H1 (cell line): ENCODE results near the gene NRXN3. TPM values are rescaled to one million over a fixed set of nuclear protein-coding genes. Genes with fewer than 3 reads are reported as not detected.

Source experiments
- CTCF ChIA-PET: fragments of 300-600 bp; sonication (Branson Sonifier 250); formaldehyde crosslinking; loops from one replicate; lab custom pipeline; 2021; ENCODE audit not compliant: partially characterized antibody; lab: Charles Lee
- POLR2A ChIA-PET: fragments of 300-600 bp; sonication (Branson Sonifier 250); formaldehyde crosslinking; loops from one replicate; lab custom pipeline; 2021; ENCODE audit warnings: inconsistent platforms; ENCODE audit not compliant: partially characterized antibody; lab: Charles Lee
- DNase-seq, 2 experiments: peaks; one replicate each; pipeline versions ENCODE4 v3.0.0 to v3.0.0-alpha.2; 2010 to 2022; ENCODE audit warnings: low spot score in 2 of 2, low read depth in 1 of 2, mixed read lengths in 1 of 2
- FAIRE-seq: peaks from 2 replicates; lab custom pipeline; 2011; peaks lifted over from hg19 to GRCh38; lab: Jason Lieb, UNC
- H2AFZ ChIP-seq: 2 replicates; pipeline ENCODE4 v1.8.1; 2012; ENCODE audit warnings: low read length, inconsistent platforms
- H2AK5ac ChIP-seq: 2 replicates; pipeline ENCODE4 v1.6.1; 2013; ENCODE audit warnings: low read depth, low read length
- H2BK120ac ChIP-seq: replicated peaks from 2 replicates; pipeline ENCODE3; 2013; ENCODE audit warnings: low read depth, low read length, inconsistent platforms
- H2BK12ac ChIP-seq: 2 replicates; pipeline ENCODE4 v1.6.1; 2013; ENCODE audit warnings: low read depth, low read length
- H2BK15ac ChIP-seq: 2 replicates; pipeline ENCODE4 v1.6.1; 2013; ENCODE audit warnings: low read length
- H2BK20ac ChIP-seq: 2 replicates; pipeline ENCODE4 v1.6.1; 2013; ENCODE audit warnings: low read length
- H2BK5ac ChIP-seq: 2 replicates; pipeline ENCODE4 v1.6.1; 2013; ENCODE audit warnings: low read depth, low read length
- H3K14ac ChIP-seq: 2 replicates; pipeline ENCODE4 v1.6.1; 2013; ENCODE audit warnings: inconsistent platforms; ENCODE audit not compliant: insufficient read length
- H3K18ac ChIP-seq: 2 replicates; pipeline ENCODE4 v1.6.1; 2013; ENCODE audit warnings: low read length; ENCODE audit errors: extremely low read depth
- H3K23ac ChIP-seq: 2 replicates; pipeline ENCODE4 v1.6.1; 2013; ENCODE audit warnings: inconsistent platforms; ENCODE audit not compliant: insufficient read length
- H3K23me2 ChIP-seq: 2 replicates; pipeline ENCODE4 v1.6.1; 2013; ENCODE audit warnings: low read depth, low read length
- H3K27ac ChIP-seq: 2 replicates; pipeline ENCODE4 v1.6.1; 2011; ENCODE audit warnings: low read depth, low read length, inconsistent platforms
- H3K27me3 ChIP-seq, 4 experiments: replicated peaks in 1 of 4; 1 replicate in 1 of 4; 2 replicates in 3 of 4; pipeline versions ENCODE4 v1.6.1 to v1.8.1; 2011 to 2013; ENCODE audit warnings: low read length in 3 of 4, mild to moderate bottlenecking in 3 of 4, inconsistent platforms in 2 of 4, mixed read lengths in 2 of 4, moderate library complexity in 1 of 4; ENCODE audit not compliant: control insufficient read depth in 3 of 4, insufficient read depth in 3 of 4; ENCODE audit errors: extremely low read depth in 1 of 4
- H3K36me3 ChIP-seq, 4 experiments: 2 replicates each; pipeline versions ENCODE4 v1.6.1 to v1.8.1; 2011 to 2013; ENCODE audit warnings: mild to moderate bottlenecking in 4 of 4, low read length in 3 of 4, moderate library complexity in 2 of 4, control low read depth in 1 of 4, inconsistent platforms in 1 of 4; ENCODE audit not compliant: insufficient read depth in 4 of 4, control insufficient read depth in 2 of 4
- H3K4ac ChIP-seq: replicated peaks from 2 replicates; pipeline ENCODE3; 2013; ENCODE audit warnings: low read length, low read depth, mixed read lengths, inconsistent platforms; ENCODE audit not compliant: insufficient read length
- H3K4me1 ChIP-seq, 4 experiments: replicated peaks in 1 of 4; 1 replicate in 1 of 4; 2 replicates in 3 of 4; pipeline versions ENCODE4 v1.6.1 to v1.8.1; 2011 to 2013; ENCODE audit warnings: low read length in 3 of 4, inconsistent platforms in 2 of 4, mixed read lengths in 1 of 4; ENCODE audit not compliant: insufficient read depth in 4 of 4, control insufficient read depth in 3 of 4
- H3K4me2 ChIP-seq, 2 experiments: 2 replicates each; pipeline versions ENCODE4 v1.6.1 to v1.8.1; 2011 to 2013; ENCODE audit warnings: low read depth in 2 of 2, low read length in 2 of 2, control low read depth in 1 of 2, inconsistent platforms in 1 of 2, mild to moderate bottlenecking in 1 of 2; ENCODE audit not compliant: insufficient read depth in 1 of 2
- H3K4me3 ChIP-seq, 4 experiments: fragments of 200-600, 300-600 bp in 1 of 4; sonication (generic), shearing (Covaris generic), sonication (Bioruptor Twin) in 1 of 4; 2 replicates each; pipeline versions ENCODE4 v1.5.1 to v1.8.1; 2011 to 2016; ENCODE audit warnings: low read length in 4 of 4, low read depth in 3 of 4, control low read depth in 2 of 4, inconsistent platforms in 2 of 4, mild to moderate bottlenecking in 2 of 4, mixed read lengths in 1 of 4, moderate library complexity in 1 of 4; ENCODE audit not compliant: insufficient read depth in 2 of 4; ENCODE audit errors: extremely low read depth in 1 of 4
- H3K56ac ChIP-seq: replicated peaks from 2 replicates; pipeline ENCODE3; 2013; ENCODE audit warnings: low read depth, mild to moderate bottlenecking, mixed read lengths, low read length, inconsistent platforms; ENCODE audit not compliant: insufficient read length
- H3K79me1 ChIP-seq: 2 replicates; pipeline ENCODE4 v1.6.1; 2013; ENCODE audit warnings: low read depth, low read length, control low read depth
- H3K79me2 ChIP-seq, 2 experiments: 2 replicates each; pipeline versions ENCODE4 v1.6.1 to v1.8.1; 2012 to 2013; ENCODE audit warnings: low read length in 2 of 2, mild to moderate bottlenecking in 2 of 2, inconsistent platforms in 1 of 2; ENCODE audit not compliant: insufficient read depth in 2 of 2, control insufficient read depth in 1 of 2
- H3K9ac ChIP-seq, 4 experiments: replicated peaks in 1 of 4; 1 replicate in 1 of 4; 2 replicates in 3 of 4; pipeline versions ENCODE4 v1.6.1 to v1.8.1; 2011 to 2013; ENCODE audit warnings: low read depth in 3 of 4, low read length in 3 of 4, control low read depth in 2 of 4, mild to moderate bottlenecking in 2 of 4, moderate library complexity in 2 of 4, inconsistent platforms in 1 of 4; ENCODE audit errors: extremely low read depth in 1 of 4
- H3K9me3 ChIP-seq, 2 experiments: 2 replicates each; pipeline versions ENCODE4 v1.6.1 to v1.8.1; 2012 to 2013; ENCODE audit warnings: mild to moderate bottlenecking in 2 of 2, moderate library complexity in 2 of 2, control low read depth in 1 of 2, inconsistent platforms in 1 of 2, low read depth in 1 of 2, low read length in 1 of 2, mixed read lengths in 1 of 2; ENCODE audit not compliant: insufficient read depth in 2 of 2
- H4K20me1 ChIP-seq, 2 experiments: replicated peaks in 1 of 2; 2 replicates each; pipeline versions ENCODE3 to v1.8.1; 2011 to 2013; ENCODE audit warnings: inconsistent platforms in 2 of 2, low read length in 2 of 2, mild to moderate bottlenecking in 1 of 2; ENCODE audit not compliant: insufficient read depth in 2 of 2, control insufficient read depth in 1 of 2
- H4K5ac ChIP-seq: 2 replicates; pipeline ENCODE4 v1.6.1; 2013; ENCODE audit warnings: low read length, low read depth, mixed read lengths, inconsistent platforms; ENCODE audit not compliant: insufficient read length
- H4K8ac ChIP-seq: 2 replicates; pipeline ENCODE4 v1.8.0; 2013; ENCODE audit warnings: mild to moderate bottlenecking, moderate library complexity, low read length, inconsistent platforms; ENCODE audit not compliant: insufficient read depth; ENCODE audit errors: extremely low read depth
- H4K91ac ChIP-seq: replicated peaks from 2 replicates; pipeline ENCODE3; 2013; ENCODE audit warnings: low read length, mixed read lengths, inconsistent platforms; ENCODE audit not compliant: insufficient read length
- ASH2L ChIP-seq: fragments of 200-600, 300-600 bp; sonication (generic); IDR thresholded peaks from one replicate; pipeline ENCODE4 v1.7.1; 2017; ENCODE audit warnings: low read length
- CBX8 ChIP-seq: fragments of 300-800, 300-1000 bp; sonication (generic); IDR thresholded peaks from 2 replicates; pipeline ENCODE4 v1.7.1; 2016; ENCODE audit warnings: low read depth, low read length, borderline replicate concordance
- CREB1 ChIP-seq: IDR thresholded peaks from 2 replicates; pipeline ENCODE4 v1.6.1; 2012; ENCODE audit warnings: inconsistent platforms
- GABPA ChIP-seq: IDR thresholded peaks from 2 replicates; pipeline ENCODE4 v1.6.1; 2011; ENCODE audit warnings: mild to moderate bottlenecking, low read length, moderate library complexity, borderline replicate concordance; ENCODE audit not compliant: insufficient read depth
- GTF2F1 ChIP-seq: IDR thresholded peaks from 2 replicates; pipeline ENCODE4 v1.6.1; 2012; ENCODE audit warnings: low read depth, low read length, improper control_type of control experiment, borderline replicate concordance
- HDAC6 ChIP-seq: IDR thresholded peaks from one replicate; pipeline ENCODE4 v1.7.1; 2012; ENCODE audit warnings: low read depth, mild to moderate bottlenecking, inconsistent platforms, low read length, moderate library complexity
- MAX ChIP-seq: IDR thresholded peaks from 2 replicates; pipeline ENCODE4 v1.6.1; 2012; ENCODE audit warnings: inconsistent platforms
- POLR2AphosphoS5 ChIP-seq: IDR thresholded peaks from 2 replicates; pipeline ENCODE4 v1.6.1; 2011; ENCODE audit warnings: low read depth, low read length
- RNF2 ChIP-seq: fragments of 200-900, 300-1000 bp; sonication (generic); IDR thresholded peaks from 2 replicates; pipeline ENCODE4 v1.7.1; 2016; ENCODE audit warnings: borderline replicate concordance, low read depth, mild to moderate bottlenecking, antibody characterized with exemption, low read length; ENCODE audit not compliant: poor library complexity, severe bottlenecking; ENCODE audit errors: missing control alignments
- SAP30 ChIP-seq: fragments of 300-600 bp; sonication (generic); IDR thresholded peaks from 2 replicates; pipeline ENCODE4 v1.7.1; 2012; ENCODE audit warnings: low read length, moderate library complexity, mild to moderate bottlenecking, inconsistent platforms; ENCODE audit not compliant: insufficient read depth, insufficient replicate concordance
- SP4 ChIP-seq: IDR thresholded peaks from 2 replicates; pipeline ENCODE4 v1.6.1; 2012; ENCODE audit warnings: low read length, inconsistent platforms
- TAF1 ChIP-seq: IDR thresholded peaks from 2 replicates; pipeline ENCODE4 v1.6.1; 2011; ENCODE audit warnings: mild to moderate bottlenecking, low read depth, low read length
- TCF12 ChIP-seq: IDR thresholded peaks from 2 replicates; pipeline ENCODE4 v1.6.1; 2011; ENCODE audit warnings: low read depth, mild to moderate bottlenecking, low read length
- TEAD4 ChIP-seq: IDR thresholded peaks from 2 replicates; pipeline ENCODE4 v1.6.1; 2012; ENCODE audit warnings: low read depth, low read length, inconsistent platforms, mixed read lengths
- WGBS, 2 experiments: shearing (Covaris generic) in 1 of 2; methylation state at CpG; one replicate each; pipeline versions ENCODE4 v1.1.6 to v1.1.7; 2013 to 2015; ENCODE audit warnings: low lambda C conversion rate in 2 of 2, mixed read lengths in 2 of 2, inconsistent platforms in 1 of 2, low coverage in 1 of 2, missing lambda C conversion rate in 1 of 2; ENCODE audit not compliant: insufficient replicate concordance in 2 of 2, insufficient coverage in 1 of 2, insufficient read length in 1 of 2; ENCODE audit errors: extremely low coverage in 1 of 2, missing lambda C conversion rate in 1 of 2; 5-methylcytosine and 5-hydroxymethylcytosine counted together
- polyA plus RNA-seq, 7 experiments: library from polyadenylated mRNA; depleted of rRNA in 3 of 7; stranded (reverse) in 5 of 7; unstranded in 2 of 7; fragments of >200 nt in 5 of 7; fragments of 200-250 nt in 2 of 7; gene quantifications; 1 replicate in 5 of 7; 2 replicates in 1 of 7; 4 replicates in 1 of 7; pipeline versions ENCODE4 v1.2.1 to v1.2.3, GENCODE V29; 2011 to 2013; ENCODE audit warnings: missing spikeins in 2 of 7, mixed read lengths in 2 of 7
- total RNA-seq: library from RNA; stranded (reverse); fragmentation: NEBNext Ultra II Directional; extraction: Animal tissue kit (Norgen Biotek cat#: 25700); gene quantifications from 2 replicates; pipeline ENCODE4 v1.2.1, GENCODE V29; 2021

NRXN3 gene
- total and polyA plus RNA-seq, 2 of the 8 experiments (the other 6 are each of a cell fraction or from before 2014, with no cell fraction given) = 2.6 to 4.1 TPM

GRCh38 chr14:78848234-78848820, 678.2 kb downstream of the NRXN3 start:
- 35% methylated on average over 6 of the region's 6 CpGs; no CpG with 5 or more reads in 1 of the 2 experiments for WGBS, 2 experiments
- ChIA-PET CTCF (interaction anchor here (0.6 to 6.2 kb wide), 34 partner anchors 9 to 729 kb away, joined by 3 to 46 read pairs (median 5); no protein-coding TSS in a partner anchor), POLR2A (no interaction called here)
- Histone ChIP-seq H3K4me3 (no peak overlapping the region), H3K23ac (no peak overlapping the region), H3K9me3 (no peaks in the 10 kb centered on the region; a peak in 2 of 4 replicates), H3K27ac (no peak overlapping the region), H3K27me3 (no peaks in the 10 kb centered on the region), H3K4me1 (peaks cover 1 to 14% (median 6%) of the 10 kb centered on the region in 4 experiments; a peak in 4 of 7 replicates), H3K56ac (no peak overlapping the region), H2BK20ac (no peak overlapping the region), H3K23me2 (no peaks in the 10 kb centered on the region; the same call in 1 of the 2 replicates), H3K18ac (no peak overlapping the region), H3K79me1 (no peaks in the 10 kb centered on the region), H3K14ac (no peak overlapping the region), H2BK5ac (no peak overlapping the region), H4K5ac (no peak overlapping the region), H4K8ac (no peak overlapping the region), H2AK5ac (no peak overlapping the region), H3K79me2 (no peaks in the 10 kb centered on the region), H3K4ac (no peak overlapping the region), H4K91ac (no peak overlapping the region), H4K20me1 (no peaks in the 10 kb centered on the region), H3K4me2 (no peak overlapping the region), H3K36me3 (no peaks in the 10 kb centered on the region), H3K9ac (no peak overlapping the region), H2BK120ac (no peak overlapping the region), H2BK12ac (no peak overlapping the region), H2BK15ac (no peak overlapping the region), H2AFZ (no peak overlapping the region)
- DNase-seq (peak in 1 of 2 experiments; percentile 70), FAIRE-seq (peak; percentile 93)
- TF ChIP-seq GTF2F1 = no peak
- TF ChIP-seq SP4 = no peak
- no peak for TF ChIP-seq ASH2L
- TF ChIP-seq GABPA = no peak
- peak; percentile 100 for TF ChIP-seq TEAD4
- TF ChIP-seq TCF12 = 0 out of 2 replicates have a peak, but pooled peaks have one; percentile 32
- TF ChIP-seq SAP30 = no peak
- TF ChIP-seq CREB1 = no peak
- TF ChIP-seq HDAC6 = no peak
- TF ChIP-seq CBX8 = no peak
- no peak for TF ChIP-seq TAF1
- 0 out of 2 replicates have a peak, but pooled peaks have one; percentile 29 for TF ChIP-seq MAX
- TF ChIP-seq POLR2AphosphoS5 = no peak
- TF ChIP-seq RNF2 = no peak
